ENCODE results near the gene STAG3.

Gene STAG3

DNA sequence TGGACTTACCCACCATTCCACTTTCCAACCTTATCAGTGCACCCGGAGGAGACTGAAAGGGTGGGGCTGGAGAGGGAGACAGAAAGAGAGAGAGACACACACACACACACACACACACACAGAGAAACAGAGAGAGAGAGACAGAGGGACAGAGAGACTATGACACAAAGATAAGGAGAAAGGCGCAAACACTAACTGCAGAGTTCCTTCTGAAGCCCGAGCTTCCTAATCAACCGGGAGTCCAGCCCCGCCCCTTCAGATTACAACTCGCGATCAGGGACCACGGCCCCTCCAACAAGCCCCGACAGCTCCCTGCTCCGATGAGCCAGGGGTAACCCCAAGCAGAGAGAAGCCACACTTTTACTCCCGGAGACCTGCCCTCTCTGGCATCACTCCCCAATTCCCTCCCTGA, 9.8 kb upstream of the STAG3 start:
- Histone ChIP-seq H3F3A (ENCODE audit: control insufficient read depth, insufficient read depth) (peaks cover 16% of the 10 kb centered on the region), H3K9me3 (ENCODE audit: control insufficient read depth, insufficient read depth, low read length) (no peaks in the 10 kb centered on the region), H3K27me3 (ENCODE audit: control insufficient read depth, low read length) (peaks cover 16% of the 10 kb centered on the region), H3K79me2 (ENCODE audit: control insufficient read depth, low read length) (no peaks in the 10 kb centered on the region), H3K4me3 (ENCODE audit: low read length) (peak overlapping the region; percentile 65), H3K4me1 (ENCODE audit: control insufficient read depth, low read length) (peaks cover 65% of the 10 kb centered on the region), H3K4me2 (ENCODE audit: low read length) (peak overlapping the region; percentile 80), H4K20me1 (ENCODE audit: control insufficient read depth, insufficient read depth, low read depth, low read length) (no peaks in the 10 kb centered on the region), H3K27ac (ENCODE audit: low read depth, low read length) (no peak overlapping the region), H3K9me2 (replicated peaks; ENCODE audit: control insufficient read depth, low read length) (no peaks in the 10 kb centered on the region), H3K36me3 (ENCODE audit: control insufficient read depth, low read length) (peaks cover 11% of the 10 kb centered on the region; the same call in 1 of the 2 replicates)
- no peak for TF ChIP-seq EZH2phosphoT487 (IDR thresholded peaks at IDR 0.05; ENCODE audit: borderline replicate concordance, low read length)
- TF ChIP-seq, protein P1, sequence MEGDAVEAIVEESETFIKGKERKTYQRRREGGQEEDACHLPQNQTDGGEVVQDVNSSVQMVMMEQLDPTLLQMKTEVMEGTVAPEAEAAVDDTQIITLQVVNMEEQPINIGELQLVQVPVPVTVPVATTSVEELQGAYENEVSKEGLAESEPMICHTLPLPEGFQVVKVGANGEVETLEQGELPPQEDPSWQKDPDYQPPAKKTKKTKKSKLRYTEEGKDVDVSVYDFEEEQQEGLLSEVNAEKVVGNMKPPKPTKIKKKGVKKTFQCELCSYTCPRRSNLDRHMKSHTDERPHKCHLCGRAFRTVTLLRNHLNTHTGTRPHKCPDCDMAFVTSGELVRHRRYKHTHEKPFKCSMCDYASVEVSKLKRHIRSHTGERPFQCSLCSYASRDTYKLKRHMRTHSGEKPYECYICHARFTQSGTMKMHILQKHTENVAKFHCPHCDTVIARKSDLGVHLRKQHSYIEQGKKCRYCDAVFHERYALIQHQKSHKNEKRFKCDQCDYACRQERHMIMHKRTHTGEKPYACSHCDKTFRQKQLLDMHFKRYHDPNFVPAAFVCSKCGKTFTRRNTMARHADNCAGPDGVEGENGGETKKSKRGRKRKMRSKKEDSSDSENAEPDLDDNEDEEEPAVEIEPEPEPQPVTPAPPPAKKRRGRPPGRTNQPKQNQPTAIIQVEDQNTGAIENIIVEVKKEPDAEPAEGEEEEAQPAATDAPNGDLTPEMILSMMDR (IDR thresholded peaks at IDR 0.05; ENCODE audit: low read depth, low read length, poor library complexity, severe bottlenecking) = no peak

DNA sequence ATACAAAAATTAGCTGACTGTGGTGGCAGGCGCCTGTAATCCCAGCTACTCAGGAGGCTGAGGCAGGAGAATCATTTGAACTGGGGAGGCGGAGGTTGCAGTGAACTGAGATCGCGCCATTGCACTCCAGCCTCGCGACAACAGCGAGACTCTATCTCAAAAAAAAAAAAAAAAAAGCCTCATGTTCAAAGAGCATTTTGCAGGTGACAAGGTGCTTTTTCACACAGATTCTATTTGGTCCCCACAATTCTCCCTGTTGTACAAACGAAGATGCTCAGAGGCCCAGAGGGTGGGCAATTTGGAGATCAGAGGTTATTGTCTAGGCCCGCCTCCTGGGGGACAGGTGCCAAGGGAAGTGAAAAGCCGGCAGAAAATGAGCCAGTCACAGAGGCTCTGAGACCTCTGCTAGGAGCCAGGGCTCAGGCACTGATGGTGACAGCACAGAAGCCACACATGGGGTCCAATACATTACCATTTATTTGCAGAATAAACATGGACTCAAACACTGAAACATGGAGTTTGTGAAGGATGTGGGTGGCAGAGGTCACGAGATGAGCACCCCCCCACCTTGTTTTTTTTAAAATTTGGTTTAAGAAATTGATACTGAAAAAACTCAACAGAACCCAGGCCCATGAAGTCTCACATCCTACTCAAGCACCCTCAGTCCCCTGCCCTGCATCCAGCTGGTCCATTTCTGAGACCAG, 8.4 kb upstream of the STAG3 start:
- no peaks in the 10 kb centered on the region for H4K20me1 ChIP-seq (ENCODE audit: control insufficient read depth, insufficient read depth, low read depth, low read length)
- peaks cover 16% of the 10 kb centered on the region for H3F3A ChIP-seq (ENCODE audit: control insufficient read depth, insufficient read depth)
- H3K9me3 ChIP-seq (ENCODE audit: control insufficient read depth, insufficient read depth, low read length) = no peaks in the 10 kb centered on the region
- no peak overlapping the region for H3K27ac ChIP-seq (ENCODE audit: low read depth, low read length)
- peak overlapping the region; percentile 80 for H3K4me2 ChIP-seq (ENCODE audit: low read length)
- TF ChIP-seq, protein P1 (IDR thresholded peaks at IDR 0.05; ENCODE audit: low read depth, low read length, poor library complexity, severe bottlenecking) = no peak
- TF ChIP-seq EZH2phosphoT487 (IDR thresholded peaks at IDR 0.05; ENCODE audit: borderline replicate concordance, low read length) = no peak
- H3K4me3 ChIP-seq (ENCODE audit: low read length) = no peak overlapping the region; the same call in 1 of the 2 replicates
- peaks cover 60% of the 10 kb centered on the region for H3K4me1 ChIP-seq (ENCODE audit: control insufficient read depth, low read length)
- H3K79me2 ChIP-seq (ENCODE audit: control insufficient read depth, low read length) = no peaks in the 10 kb centered on the region
- peaks cover 22% of the 10 kb centered on the region for H3K36me3 ChIP-seq (ENCODE audit: control insufficient read depth, low read length)
- H3K27me3 ChIP-seq (ENCODE audit: control insufficient read depth, low read length) = peaks cover 16% of the 10 kb centered on the region
- H3K9me2 ChIP-seq (replicated peaks; ENCODE audit: control insufficient read depth, low read length) = no peaks in the 10 kb centered on the region

DNA sequence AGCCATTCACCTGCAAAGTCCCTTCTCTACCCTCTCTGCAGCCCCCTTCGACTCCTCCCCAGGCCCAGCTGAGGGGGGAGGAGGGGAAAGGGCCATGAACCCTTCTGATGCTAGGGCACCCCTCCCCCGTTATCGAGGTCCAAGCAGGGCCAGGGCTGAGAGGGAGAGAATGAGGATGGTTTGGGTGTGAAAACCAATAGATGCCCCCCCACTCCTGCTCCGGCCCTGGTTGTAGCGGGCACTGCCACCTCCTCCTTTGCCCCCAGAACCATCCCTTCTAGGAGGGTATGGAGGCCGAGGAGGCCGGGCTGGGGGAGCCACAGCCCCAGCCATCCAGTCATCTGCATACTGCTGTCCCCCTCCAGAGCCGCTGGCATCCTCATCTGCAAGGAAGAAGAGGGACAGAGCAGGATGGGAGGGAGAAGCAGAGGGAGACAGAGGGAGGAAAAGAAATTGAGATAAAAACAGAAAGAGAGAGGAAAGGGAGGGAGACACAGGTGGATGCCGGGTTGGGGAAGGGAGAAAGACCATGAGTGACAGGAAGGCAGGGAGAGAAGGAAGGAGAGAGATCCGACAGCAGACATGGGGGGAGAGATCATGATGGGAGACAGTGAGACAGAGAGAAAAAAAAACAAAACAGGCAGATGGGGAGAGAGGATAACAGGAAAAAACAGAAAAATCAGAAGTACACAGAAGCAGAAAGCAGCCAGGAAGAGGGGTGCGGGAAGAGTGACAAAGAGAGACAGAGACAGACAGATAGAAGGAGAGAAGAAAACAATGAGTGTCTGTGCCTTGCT, 7.4 kb upstream of the STAG3 start:
- H3K4me3 ChIP-seq (ENCODE audit: low read length) = peak overlapping the region; percentile 52
- no peak overlapping the region for H3K27ac ChIP-seq (ENCODE audit: low read depth, low read length)
- H3F3A ChIP-seq (ENCODE audit: control insufficient read depth, insufficient read depth) = peaks cover 16% of the 10 kb centered on the region
- H3K4me1 ChIP-seq (ENCODE audit: control insufficient read depth, low read length) = peaks cover 70% of the 10 kb centered on the region
- H3K27me3 ChIP-seq (ENCODE audit: control insufficient read depth, low read length) = peaks cover 16% of the 10 kb centered on the region
- no peaks in the 10 kb centered on the region for H3K9me3 ChIP-seq (ENCODE audit: control insufficient read depth, insufficient read depth, low read length)
- H4K20me1 ChIP-seq (ENCODE audit: control insufficient read depth, insufficient read depth, low read depth, low read length) = no peaks in the 10 kb centered on the region
- peaks cover 32% of the 10 kb centered on the region for H3K36me3 ChIP-seq (ENCODE audit: control insufficient read depth, low read length)
- peak overlapping the region; percentile 68 for H3K4me2 ChIP-seq (ENCODE audit: low read length)
- peaks cover 3% of the 10 kb centered on the region; the same call in 1 of the 2 replicates for H3K79me2 ChIP-seq (ENCODE audit: control insufficient read depth, low read length)
- TF ChIP-seq, protein P1 (IDR thresholded peaks at IDR 0.05; ENCODE audit: low read depth, low read length, poor library complexity, severe bottlenecking) = no peak
- TF ChIP-seq EZH2phosphoT487 (IDR thresholded peaks at IDR 0.05; ENCODE audit: borderline replicate concordance, low read length) = no peak
- H3K9me2 ChIP-seq (replicated peaks; ENCODE audit: control insufficient read depth, low read length) = no peaks in the 10 kb centered on the region

Data from DOHH2 (cell line).